ACHN (cell line): ENCODE data around the gene DLD.
A peak's percentile ranks its signal among the peaks of the same experiment; 100 is the strongest.
"Not testable (repeated sequence)": the region's sequence is repeated elsewhere in the genome, so short reads cannot be mapped to it uniquely, and the experiment has no call there.

Source experiments
- DNase-seq: peaks from one replicate; pipeline ENCODE4 v3.0.0-alpha.2; 2015
- in situ Hi-C: cut with HindIII; loops from 2 replicates; pipeline ENCODE4 v1.10.0; 2017; ENCODE audit warnings: low sequenced_read_pairs, low pct_ligation_motif_present, low pct_unique_long_range_greater_than_20kb

DLD gene

DNA sequence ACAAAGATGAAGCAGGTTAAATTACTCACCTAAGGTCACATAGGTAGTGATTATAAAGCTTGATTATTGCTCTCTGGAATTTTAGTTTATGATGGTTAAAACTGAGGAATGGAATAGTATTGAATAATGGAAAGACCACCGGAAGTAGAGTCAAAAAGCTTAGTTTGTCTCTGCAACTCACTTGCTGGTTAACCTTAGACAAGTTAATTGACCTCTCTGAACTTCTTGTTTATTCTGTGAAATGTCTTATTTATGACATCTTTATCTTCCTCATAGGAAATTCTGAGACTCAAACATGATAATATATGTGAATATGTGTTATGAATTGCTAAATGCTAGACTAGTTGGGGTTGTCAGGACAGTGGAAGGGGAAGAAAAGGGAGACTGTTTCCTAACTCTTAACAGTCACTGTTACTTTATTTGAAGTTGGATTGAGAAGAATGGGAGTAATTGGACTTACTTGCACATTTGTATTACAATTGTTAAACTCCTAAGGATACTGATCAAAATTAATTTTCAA is 9.6 kb downstream of the DLD start:
- DNase-seq, result no peak
- in situ Hi-C loops, result no loop called here

DNA sequence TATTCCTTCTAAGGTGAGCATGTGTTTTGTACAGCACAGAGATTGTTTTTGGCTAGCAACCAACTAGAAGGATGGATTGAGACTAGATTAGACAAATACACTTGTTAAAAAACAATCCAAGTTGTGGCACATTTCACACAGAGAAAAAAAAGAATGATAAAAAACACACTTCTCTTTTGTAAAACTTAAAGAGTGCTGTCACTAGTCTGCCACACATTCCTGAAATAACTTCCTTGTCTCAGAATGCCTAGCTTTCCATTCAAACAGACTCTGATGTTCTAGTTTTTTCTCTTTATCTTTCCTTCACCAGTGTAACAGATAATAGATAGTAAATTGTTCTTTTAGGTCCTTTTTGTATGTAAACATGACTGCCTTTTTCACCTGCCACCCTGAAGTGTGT is 11.4 kb downstream of the DLD start:
- peak; percentile 34 for DNase-seq
- in situ Hi-C loops, result no loop called here

DNA sequence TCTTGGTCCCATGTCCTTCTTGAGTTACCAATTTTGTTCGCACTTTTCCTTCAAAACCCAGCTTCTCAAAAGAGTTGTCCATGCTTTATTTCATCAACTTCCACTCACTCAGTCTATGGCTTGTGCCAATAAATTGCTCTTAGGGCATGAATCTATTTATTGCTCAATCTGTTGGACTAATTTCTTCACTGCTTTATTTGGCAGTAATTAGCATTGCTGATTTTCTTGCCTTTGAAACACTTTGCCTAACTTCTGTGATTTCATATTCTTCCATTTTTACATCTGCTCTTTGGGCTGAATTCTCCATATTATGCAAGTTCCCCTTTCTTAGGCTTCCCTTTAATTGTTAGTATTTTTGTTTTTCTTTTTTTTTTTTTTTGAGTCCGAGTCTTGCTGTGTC is 16.8 kb downstream of the DLD start:
- no peak for DNase-seq
- in situ Hi-C loops, result no loop called here

DNA sequence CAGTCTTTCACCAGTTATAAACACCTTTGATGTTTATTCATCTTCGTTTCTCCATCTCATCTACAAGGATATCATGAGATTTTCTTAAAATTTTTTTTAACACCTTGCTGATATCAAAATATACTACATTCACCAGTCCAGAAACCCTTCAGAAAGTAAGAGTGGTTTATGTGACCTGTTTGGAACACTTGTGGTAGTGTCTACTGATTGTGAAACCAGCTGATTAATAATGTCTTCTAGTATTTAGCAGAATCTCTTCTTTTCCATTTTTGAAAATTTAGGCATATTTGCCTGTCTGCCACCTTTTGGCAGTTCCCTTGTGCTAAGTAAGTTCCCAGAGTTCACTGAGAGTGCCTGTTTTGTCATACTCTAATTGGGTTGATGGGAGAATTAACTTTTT is 18.5 kb downstream of the DLD start:
- DNase-seq, result no peak
- in situ Hi-C loops, result no loop called here

DNA sequence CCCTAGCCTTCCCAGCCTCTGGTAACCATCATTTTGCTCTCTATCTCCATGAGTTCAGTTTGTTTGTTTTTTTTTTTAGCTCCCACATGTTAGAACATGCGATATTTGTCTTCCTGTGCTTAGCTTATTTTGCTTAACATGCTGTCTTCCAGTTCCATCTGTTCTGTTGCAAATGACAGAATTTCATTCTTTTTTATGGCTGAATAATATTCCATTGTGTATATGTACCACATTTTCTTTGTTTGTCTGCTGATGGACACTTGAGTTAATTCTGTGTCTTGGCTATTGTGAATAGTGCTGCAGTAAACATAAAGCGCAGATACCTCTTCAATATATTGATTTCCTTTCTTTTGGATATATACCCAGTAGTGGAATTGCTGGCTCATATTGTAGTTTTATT is 21.0 kb downstream of the DLD start:
- in situ Hi-C loops, result no loop called here
- DNase-seq, result no peak

DNA sequence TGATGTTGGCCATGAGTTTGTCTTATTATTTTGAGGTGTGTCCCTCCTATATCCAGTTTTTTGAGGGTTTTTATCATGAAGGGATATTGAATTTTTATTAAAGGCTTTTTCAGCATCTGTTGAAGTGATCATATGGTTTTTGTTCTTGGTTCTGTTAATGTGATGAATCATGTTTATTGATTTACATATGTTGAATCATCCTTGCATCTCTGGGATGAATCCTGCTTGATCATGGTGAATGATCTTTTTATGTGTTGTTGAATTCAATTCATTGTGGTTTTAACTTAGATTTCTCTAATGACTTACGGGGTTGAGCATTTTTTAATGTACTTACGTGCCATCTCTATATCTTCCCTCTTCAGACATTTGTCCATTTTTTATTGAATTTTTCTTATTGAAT is 22.9 kb downstream of the DLD start:
- no peak for DNase-seq
- in situ Hi-C loops, result no loop called here

DNA sequence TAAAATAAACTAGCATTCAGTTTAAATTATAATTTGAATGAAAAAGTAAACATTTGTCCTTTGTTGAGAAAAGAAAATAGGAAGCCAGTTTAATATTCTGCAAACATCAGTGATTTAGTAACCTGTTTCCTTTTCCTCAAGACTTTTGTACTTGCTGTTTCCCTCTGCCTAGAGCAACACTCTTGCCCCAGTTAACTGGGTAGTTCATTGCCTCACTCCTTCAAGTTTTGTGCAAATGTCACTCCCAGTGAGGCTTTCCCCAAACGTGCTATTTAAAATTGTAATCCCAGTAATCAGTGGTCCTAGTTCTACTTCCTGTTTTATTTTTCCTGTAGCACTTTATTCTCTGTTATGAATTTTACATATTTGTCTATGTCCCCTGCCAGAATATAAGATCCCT is 23.8 kb downstream of the DLD start:
- in situ Hi-C loops, result no loop called here

DNA sequence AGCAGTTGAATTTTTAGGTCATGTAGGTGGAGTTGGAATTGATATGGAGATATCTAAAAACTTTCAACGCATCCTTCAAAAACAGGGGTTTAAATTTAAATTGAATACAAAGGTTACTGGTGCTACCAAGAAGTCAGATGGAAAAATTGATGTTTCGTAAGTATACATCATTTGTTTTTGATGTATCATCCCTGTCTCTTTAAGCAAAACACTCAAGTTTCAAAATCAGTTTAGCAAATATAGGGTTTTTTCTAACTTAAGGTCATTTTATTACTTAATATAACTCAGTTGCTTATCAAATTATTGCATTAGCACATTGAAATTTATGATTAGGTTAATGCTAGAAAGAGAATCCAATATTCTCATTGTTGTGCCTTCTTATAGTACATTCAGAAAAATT is 24.6 kb downstream of the DLD start:
- in situ Hi-C loops, result no loop called here

More for the DNA sequence above, 23.8 kb downstream of the DLD start:
- no peak for DNase-seq

DNA sequence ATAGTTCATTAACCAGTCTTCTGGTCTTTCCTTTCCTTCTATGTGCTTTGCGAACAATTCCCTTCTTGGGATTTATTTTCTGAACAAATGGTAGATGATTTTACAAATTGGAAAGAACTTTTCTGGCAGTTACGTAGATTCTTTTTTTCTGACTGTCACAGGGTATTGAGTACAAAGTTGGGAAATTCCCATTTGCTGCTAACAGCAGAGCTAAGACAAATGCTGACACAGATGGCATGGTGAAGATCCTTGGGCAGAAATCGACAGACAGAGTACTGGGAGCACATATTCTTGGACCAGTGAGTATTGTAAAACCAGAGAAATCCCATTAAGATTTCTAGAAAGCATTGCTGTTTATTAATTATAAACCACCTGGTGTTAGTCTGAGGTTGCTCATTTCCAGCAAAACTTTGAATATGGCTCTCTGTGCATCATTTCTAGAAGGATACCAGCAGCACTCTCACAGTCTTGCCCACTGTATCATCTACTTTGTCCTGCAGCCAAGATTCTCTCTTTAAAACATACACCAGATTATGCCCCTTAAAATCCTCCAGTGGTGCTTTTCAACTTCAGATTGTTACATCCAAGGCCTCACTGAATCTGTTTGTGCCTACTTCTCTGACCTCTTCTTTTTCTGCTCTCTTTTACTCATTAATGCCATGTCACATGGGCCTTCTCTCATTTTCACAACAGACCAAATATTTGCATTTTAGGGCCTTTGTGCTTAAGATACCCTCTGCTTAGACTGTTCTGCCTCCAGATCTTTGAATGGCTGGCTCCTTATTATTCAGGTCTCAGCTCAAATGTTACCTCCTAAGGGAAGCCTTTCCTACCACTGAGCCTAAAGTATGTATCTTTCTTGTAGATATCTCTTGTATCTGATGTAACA is 27.0 kb downstream of the DLD start:
- in situ Hi-C loops, result no loop called here
- DNase-seq, result no peak

More for the DNA sequence above, 24.6 kb downstream of the DLD start:
- no peak for DNase-seq

DNA sequence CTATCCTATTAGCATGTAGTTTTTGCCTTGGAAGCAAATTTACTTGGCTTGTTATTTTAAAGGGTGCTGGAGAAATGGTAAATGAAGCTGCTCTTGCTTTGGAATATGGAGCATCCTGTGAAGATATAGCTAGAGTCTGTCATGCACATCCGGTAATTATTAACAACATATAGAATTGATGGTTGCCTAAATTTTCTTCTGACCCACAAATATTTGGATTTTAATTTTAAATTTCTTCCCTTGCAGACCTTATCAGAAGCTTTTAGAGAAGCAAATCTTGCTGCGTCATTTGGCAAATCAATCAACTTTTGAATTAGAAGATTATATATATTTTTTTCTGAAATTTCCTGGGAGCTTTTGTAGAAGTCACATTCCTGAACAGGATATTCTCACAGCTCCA is 28.0 kb downstream of the DLD start:
- in situ Hi-C loops, result no loop called here
- no peak for DNase-seq

DNA sequence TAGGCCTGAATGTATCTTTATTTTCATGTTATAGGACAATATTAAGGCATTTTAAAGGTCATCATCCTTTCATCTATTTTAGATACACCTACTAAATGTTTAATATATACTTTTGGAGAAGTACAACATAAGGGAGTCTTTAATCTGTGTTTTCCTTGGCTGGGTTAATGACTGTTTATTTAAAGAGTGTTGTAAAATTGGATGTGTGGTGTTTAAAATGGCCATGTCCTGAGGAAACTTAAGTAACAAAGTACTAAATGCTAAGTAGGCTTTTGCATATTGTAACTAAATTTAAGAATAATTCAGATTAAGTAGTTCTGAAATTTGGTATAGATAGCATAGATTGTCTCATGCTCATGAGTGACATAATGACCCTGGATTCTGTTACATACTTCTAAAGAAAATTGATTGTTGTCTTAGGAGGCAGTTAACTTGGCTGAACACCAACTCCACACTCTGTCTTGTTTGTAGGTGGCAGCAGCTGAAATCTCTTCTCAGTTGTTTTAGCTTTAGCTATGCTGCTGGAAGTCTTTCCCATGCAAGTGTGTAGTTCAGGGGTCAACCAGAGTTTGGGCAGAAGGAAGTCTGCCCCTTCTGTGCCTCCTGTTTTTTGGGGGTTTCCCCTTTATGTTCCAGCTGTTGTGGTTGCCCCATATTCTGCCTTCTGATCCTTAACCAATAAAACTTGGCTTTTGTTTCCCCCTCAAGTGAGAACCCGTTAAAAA is 29.2 kb downstream of the DLD start:
- no peak for DNase-seq
- in situ Hi-C loops, result no loop called here

DNA sequence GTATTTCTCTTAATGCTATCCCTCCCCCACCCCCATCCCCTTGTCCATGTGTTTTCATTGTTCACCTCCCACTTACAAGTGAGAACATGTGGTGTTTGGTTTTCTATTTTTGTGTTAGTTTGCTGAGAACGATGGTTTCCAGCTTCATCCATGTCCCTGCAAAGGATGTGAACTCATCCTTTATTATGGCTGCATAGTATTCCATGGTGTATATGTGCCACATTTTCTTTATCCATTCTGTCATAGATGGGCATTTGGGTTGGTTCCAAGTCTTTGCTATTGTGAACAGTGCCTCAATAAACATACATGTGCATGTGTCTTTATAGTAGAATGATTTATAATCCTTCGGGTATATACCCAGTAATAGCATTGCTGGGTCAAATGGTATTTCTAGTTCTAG is 30.8 kb downstream of the DLD start:
- DNase-seq, in situ Hi-C loops: not testable (repeated sequence)

DNA sequence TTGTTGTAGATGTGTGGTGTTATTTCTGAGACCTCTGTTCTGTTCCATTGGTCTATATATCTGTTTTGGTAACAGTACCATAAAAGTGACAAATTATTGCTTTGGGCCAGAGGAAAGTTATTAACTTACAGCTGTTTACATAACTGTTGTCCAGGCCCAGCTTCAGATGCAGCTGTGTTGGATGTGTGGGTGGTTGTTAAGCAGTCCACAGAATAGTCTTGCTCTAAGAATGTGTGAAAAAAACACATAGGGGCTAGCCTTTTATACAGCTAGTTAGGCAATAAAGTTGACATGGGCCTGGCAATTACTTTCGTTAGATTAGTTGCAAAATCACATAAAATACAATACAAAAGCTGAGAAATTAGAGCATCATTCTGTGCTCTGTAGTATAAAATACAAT is 31.9 kb downstream of the DLD start:
- in situ Hi-C loops, result no loop called here
- DNase-seq, result no peak

DNA sequence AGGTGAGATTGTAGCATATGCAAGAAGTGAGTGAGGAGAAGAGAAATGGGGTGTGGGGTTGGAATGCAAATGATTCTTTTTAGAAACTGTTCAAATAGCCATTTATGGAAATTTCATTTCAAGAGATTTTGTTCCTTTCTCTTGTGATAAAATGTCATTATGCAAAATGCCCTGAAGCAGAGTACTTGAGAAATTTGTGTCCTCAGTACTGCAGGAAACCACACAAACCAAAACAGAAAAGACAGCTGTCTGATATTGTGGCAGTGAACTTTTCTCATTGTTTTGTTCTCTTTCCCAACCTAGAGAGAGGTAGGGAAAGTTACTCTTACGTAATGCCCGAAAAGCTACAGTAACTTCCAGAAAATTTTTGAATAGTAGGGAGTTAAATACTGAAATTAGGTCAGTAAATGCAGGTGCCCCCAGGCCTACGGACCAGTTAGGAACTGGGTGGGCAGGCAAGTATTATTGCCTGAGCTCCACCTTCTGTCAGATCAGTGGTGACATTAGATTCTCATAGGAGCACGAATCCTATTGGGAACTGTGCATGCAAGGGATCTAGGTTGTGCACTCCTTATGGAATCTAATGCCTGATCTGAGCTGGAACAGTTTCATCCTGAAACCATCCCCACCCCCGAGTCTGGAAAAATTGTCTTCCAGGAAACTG is 34.0 kb downstream of the DLD start:
- DNase-seq, result no peak
- in situ Hi-C loops, result no loop called here

DNA sequence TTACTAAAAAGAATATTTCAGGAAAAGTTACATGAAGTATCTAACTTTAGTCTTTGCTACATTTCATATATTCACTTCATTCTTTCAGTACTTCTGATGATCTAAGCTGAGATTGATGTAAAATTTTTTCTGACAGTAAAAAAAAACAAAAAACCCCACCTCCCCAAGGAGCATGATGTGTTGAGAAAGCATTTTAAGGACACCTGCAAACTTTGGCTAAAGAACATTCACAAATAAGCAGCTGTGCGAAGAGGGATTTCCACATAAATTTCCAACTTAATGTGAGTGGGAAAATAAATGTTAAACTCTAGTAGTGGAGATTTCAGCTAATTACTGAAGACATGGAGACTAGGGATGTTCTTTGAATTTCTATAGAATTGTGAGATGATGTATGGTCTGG is 35.5 kb downstream of the DLD start:
- in situ Hi-C loops, result no loop called here
- DNase-seq, result no peak

DNA sequence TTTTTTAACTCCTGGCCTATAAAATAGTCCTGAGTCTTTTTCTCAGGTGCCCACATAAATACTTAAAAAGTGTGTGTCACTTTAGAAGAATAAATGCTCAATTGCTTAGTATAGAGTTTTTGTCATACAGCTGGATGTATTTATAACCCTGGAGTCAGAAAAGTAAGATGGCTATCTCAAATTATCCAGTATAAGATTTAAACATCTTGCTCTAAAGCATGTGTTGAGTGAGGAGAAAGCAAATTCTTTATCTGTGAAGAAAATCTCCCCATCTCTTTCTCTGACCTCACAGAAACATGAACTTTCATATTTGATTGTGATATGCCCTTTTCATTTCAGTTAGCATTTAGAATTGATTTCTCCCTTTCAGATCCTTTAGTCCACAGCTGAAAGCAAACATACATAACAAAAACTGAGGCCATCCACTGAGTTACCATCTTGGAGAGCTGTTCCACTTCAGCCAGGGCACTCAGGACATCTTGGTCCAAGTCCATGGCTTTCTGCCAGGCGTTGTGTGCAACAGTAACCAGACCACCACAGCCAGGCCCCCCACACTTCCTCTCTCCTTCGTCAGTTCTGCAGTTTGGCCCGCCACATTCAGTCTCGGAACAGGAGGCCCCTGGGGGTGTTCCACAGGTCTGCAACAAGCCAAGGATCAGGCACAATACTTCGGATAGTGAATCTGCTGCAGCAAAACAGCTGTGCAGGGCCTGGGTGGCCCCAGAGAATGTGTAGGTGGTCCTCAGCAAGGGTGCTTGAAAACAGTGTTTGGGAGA is 40.9 kb downstream of the DLD start:
- no peak for DNase-seq
- in situ Hi-C loops, result no loop called here

DNA sequence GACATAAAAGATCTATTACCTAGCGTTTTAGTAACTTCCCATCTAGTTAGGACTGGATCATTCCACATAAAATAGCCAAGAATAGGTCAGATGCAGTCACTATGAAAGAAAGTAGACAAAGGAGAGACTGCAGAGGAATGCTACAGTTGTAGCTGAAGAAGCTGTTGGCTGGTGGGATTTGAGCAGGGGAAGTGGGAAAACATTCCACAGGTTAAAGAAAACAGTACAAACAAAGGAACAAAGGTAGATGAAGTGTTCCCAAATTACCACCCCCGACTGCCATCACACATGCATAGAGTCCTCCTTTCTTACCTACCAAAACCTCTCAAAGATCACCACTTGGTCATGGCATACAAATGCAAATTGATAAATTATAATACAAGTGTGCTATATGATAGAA is 41.8 kb downstream of the DLD start:
- DNase-seq, result no peak
- in situ Hi-C loops, result no loop called here

DNA sequence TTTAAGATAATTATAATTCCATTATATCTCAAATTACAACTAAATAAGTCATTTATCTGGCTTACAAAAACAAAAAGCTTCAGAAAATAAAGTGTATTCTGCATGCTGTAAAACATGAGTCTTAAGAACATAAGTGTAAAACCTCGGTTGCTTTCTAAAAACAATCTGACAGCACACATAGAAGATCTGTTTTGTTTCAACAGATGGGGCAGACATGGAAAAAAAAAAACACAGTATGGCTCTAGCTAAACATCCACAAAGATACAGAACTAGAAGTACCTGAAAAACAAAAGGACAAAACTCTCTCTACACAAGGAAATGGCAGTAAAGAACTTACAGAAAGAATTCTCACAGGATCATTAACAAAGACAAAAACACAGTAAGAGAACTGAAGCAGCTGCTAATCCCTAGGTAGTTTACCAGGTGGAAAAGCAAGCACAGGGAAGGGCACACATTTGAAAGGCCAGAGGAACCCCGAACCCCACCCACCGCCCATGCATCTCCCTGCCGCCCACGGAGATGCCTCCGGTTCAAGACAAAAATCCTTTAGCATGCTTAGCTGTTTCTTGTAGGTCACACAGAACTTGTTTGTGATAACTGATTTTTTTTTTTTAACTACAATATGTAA is 42.5 kb downstream of the DLD start:
- no peak for DNase-seq
- in situ Hi-C loops, result no loop called here
